ENCODE measurements around the gene DDX47.
"Not testable (repeated sequence)": the region's sequence is repeated elsewhere in the genome, so short reads cannot be mapped to it uniquely, and the experiment has no call there.

Gene DDX47

GRCh38 chr12:12823300-12823699 lies 10.2 kb downstream of the DDX47 start:
- no peak for DNase-seq

- DNase-seq: no peak
Observed at GRCh38 chr12:12823811-12824210, 10.7 kb downstream of the DDX47 start.

- DNase-seq: no peak
Observed at GRCh38 chr12:12835378-12836146, 22.4 kb downstream of the DDX47 start.

GRCh38 chr12:12836571-12836970 lies 23.4 kb downstream of the DDX47 start:
- DNase-seq: no peak

- no peak for DNase-seq
Observed at GRCh38 chr12:12837025-12837812, 24.1 kb downstream of the DDX47 start.

GRCh38 chr12:12837813-12838153 lies 24.6 kb downstream of the DDX47 start:
- DNase-seq: no peak

- no peak for DNase-seq
Observed at GRCh38 chr12:12839003-12839395, 25.9 kb downstream of the DDX47 start.

- DNase-seq: not testable (repeated sequence)
Observed at GRCh38 chr12:12839439-12839838, 26.3 kb downstream of the DDX47 start.

- no peak for DNase-seq
Observed at GRCh38 chr12:12839873-12840579, 26.9 kb downstream of the DDX47 start.

- no peak for DNase-seq
Observed at GRCh38 chr12:12840580-12840899, 27.4 kb downstream of the DDX47 start.

- DNase-seq: not testable (repeated sequence)
Observed at GRCh38 chr12:12841428-12841827, 28.3 kb downstream of the DDX47 start.

- DNase-seq: no peak
Observed at GRCh38 chr12:12845794-12846243, 32.7 kb downstream of the DDX47 start.

GRCh38 chr12:12846780-12847179 lies 33.6 kb downstream of the DDX47 start:
- not testable (repeated sequence) for DNase-seq

- DNase-seq: no peak
Observed at GRCh38 chr12:12853435-12853834, 40.3 kb downstream of the DDX47 start.

- no peak for DNase-seq
Observed at GRCh38 chr12:12859690-12860089, 46.5 kb downstream of the DDX47 start.

- no peak for DNase-seq
Observed at GRCh38 chr12:12864243-12864642, 51.1 kb downstream of the DDX47 start.

GRCh38 chr12:12868477-12869235 lies 55.5 kb downstream of the DDX47 start:
- DNase-seq: no peak

- no peak for DNase-seq
Observed at GRCh38 chr12:12870465-12870864, 57.3 kb downstream of the DDX47 start.

GRCh38 chr12:12871587-12872138 lies 58.5 kb downstream of the DDX47 start:
- DNase-seq: no peak

- DNase-seq: no peak
Observed at GRCh38 chr12:12872139-12872933, 59.2 kb downstream of the DDX47 start.

GRCh38 chr12:12872934-12873275 lies 59.8 kb downstream of the DDX47 start:
- no peak for DNase-seq

GRCh38 chr12:12874029-12874428 lies 60.9 kb downstream of the DDX47 start:
- no peak for DNase-seq

Data from activated gamma-delta T cell (primary cell).